Thymus (tissue), 11 donors: Measurements from ENCODE around the gene ANKRD24. TPM values are rescaled to one million over a fixed set of nuclear protein-coding genes. Genes with fewer than 3 reads are reported as not detected.
"Not testable (repeated sequence)": the region's sequence is repeated elsewhere in the genome, so short reads cannot be mapped to it uniquely, and the experiment has no call there.

Experiments
- DNase-seq, 9 donors: peaks; one replicate each; pipeline ENCODE4 v3.0.0-alpha.2; 2013; ENCODE audit warnings: low spot score in 9 of 9, low read depth in 6 of 9, missing footprints in 1 of 9
- H3K27ac ChIP-seq, 2 donors: one replicate each; pipeline ENCODE4 v1.5.1; 2013; ENCODE audit warnings: control low read depth in 1 of 2, low read depth in 1 of 2, low read length in 1 of 2, mild to moderate bottlenecking in 1 of 2, moderate library complexity in 1 of 2
- H3K27me3 ChIP-seq, 2 donors: one replicate each; pipeline ENCODE4 v1.5.1; 2013; ENCODE audit warnings: low read length in 1 of 2; ENCODE audit not compliant: control insufficient read depth in 2 of 2, insufficient read depth in 1 of 2
- H3K36me3 ChIP-seq, 2 donors: one replicate each; pipeline ENCODE4 v1.5.1; 2013; ENCODE audit warnings: low read length in 1 of 2, mild to moderate bottlenecking in 1 of 2, moderate library complexity in 1 of 2; ENCODE audit not compliant: control insufficient read depth in 2 of 2, insufficient read depth in 2 of 2
- H3K4me1 ChIP-seq, 2 donors: one replicate each; pipeline ENCODE4 v1.5.1; 2013; ENCODE audit warnings: low read length in 2 of 2; ENCODE audit not compliant: control insufficient read depth in 2 of 2, insufficient read depth in 2 of 2
- H3K4me3 ChIP-seq, 2 donors: one replicate each; pipeline ENCODE4 v1.5.1; 2013; ENCODE audit warnings: low read length in 2 of 2, control low read depth in 1 of 2, mild to moderate bottlenecking in 1 of 2
- H3K9me3 ChIP-seq, 2 donors: one replicate each; pipeline ENCODE4 v1.5.1; 2013; ENCODE audit warnings: low read length in 1 of 2, mild to moderate bottlenecking in 1 of 2; ENCODE audit not compliant: control insufficient read depth in 2 of 2, insufficient read depth in 1 of 2
- WGBS: extraction: QIAGEN DNeasy Blood & Tissue Kit; methylation state at CpG from one replicate; pipeline ENCODE4 v1.1.7; 2013; 5-methylcytosine and 5-hydroxymethylcytosine counted together
- polyA plus RNA-seq: library from polyadenylated mRNA; stranded (reverse); fragments of 200-250 nt; gene quantifications from one replicate; pipeline ENCODE4 v1.2.3, GENCODE V29; 2013
- total RNA-seq: library from RNA; stranded (reverse); fragments of 120-200 nt; gene quantifications from one replicate; pipeline ENCODE4 v1.2.4, GENCODE V29; 2013
- donor health status: healthy.

The ANKRD24 gene
- total and polyA plus RNA-seq, 2 donors: 0.42 to 4.8 TPM

GRCh38 chr19:4217429-4218264, 35.2 kb downstream of the ANKRD24 start:
- H3K27me3 ChIP-seq: no peaks in the 10 kb centered on the region
- no peak overlapping the region for H3K4me3 ChIP-seq
- H3K27ac ChIP-seq: no peak overlapping the region
- no peaks in the 10 kb centered on the region for H3K4me1 ChIP-seq
- peaks cover 0 to 8% of the 10 kb centered on the region in 2 donors for H3K9me3 ChIP-seq
- no peak for DNase-seq
- no peaks in the 10 kb centered on the region for H3K36me3 ChIP-seq
- WGBS: 97% methylated on average over 81 of the region's 81 CpGs

- not testable (repeated sequence) for H3K4me3 ChIP-seq, DNase-seq, H3K4me1 ChIP-seq, H3K9me3 ChIP-seq, H3K27me3 ChIP-seq, H3K36me3 ChIP-seq, H3K27ac ChIP-seq
- 100% methylated on average over 1 of the region's 1 CpG for WGBS
Measured at GRCh38 chr19:4218523-4218922, 36.0 kb downstream of the ANKRD24 start.

GRCh38 chr19:4220188-4220587, 37.7 kb downstream of the ANKRD24 start:
- Histone ChIP-seq H3K27me3 (no peaks in the 10 kb centered on the region), H3K36me3 (no peaks in the 10 kb centered on the region), H3K27ac (no peak overlapping the region), H3K9me3 (peaks cover 0 to 8% of the 10 kb centered on the region in 2 donors), H3K4me1 (no peaks in the 10 kb centered on the region), H3K4me3 (no peak overlapping the region)
- WGBS: 96% methylated on average over 7 of the region's 7 CpGs
- no peak for DNase-seq

GRCh38 chr19:4224470-4224869, 42.0 kb downstream of the ANKRD24 start:
- peaks cover 0 to 4% of the 10 kb centered on the region in 2 donors for H3K4me1 ChIP-seq
- no peak overlapping the region for H3K27ac ChIP-seq
- no peak for DNase-seq
- H3K36me3 ChIP-seq: no peaks in the 10 kb centered on the region
- WGBS: 92% methylated on average over 15 of the region's 15 CpGs
- H3K4me3 ChIP-seq: no peak overlapping the region
- peaks cover 0 to 15% of the 10 kb centered on the region in 2 donors for H3K27me3 ChIP-seq
- H3K9me3 ChIP-seq: peaks cover 0 to 4% of the 10 kb centered on the region in 2 donors

- no peak for DNase-seq
- 89% methylated on average over 8 of the region's 8 CpGs for WGBS
- peaks cover 0 to 18% of the 10 kb centered on the region in 2 donors for H3K27me3 ChIP-seq
Measured at GRCh38 chr19:4225885-4226284, 43.4 kb downstream of the ANKRD24 start.

GRCh38 chr19:4227771-4228170, 45.3 kb downstream of the ANKRD24 start:
- DNase-seq: no peak
- Histone ChIP-seq H3K4me3 (no peak overlapping the region), H3K27me3 (peaks cover 0 to 18% of the 10 kb centered on the region in 2 donors), H3K4me1 (peaks cover 0 to 4% of the 10 kb centered on the region in 2 donors), H3K27ac (no peak overlapping the region), H3K36me3 (no peaks in the 10 kb centered on the region), H3K9me3 (peaks cover 0 to 5% of the 10 kb centered on the region in 2 donors)

More at GRCh38 chr19:4225885-4226284, 43.4 kb downstream of the ANKRD24 start:
- Histone ChIP-seq H3K4me3 (no peak overlapping the region), H3K9me3 (peaks cover 0 to 5% of the 10 kb centered on the region in 2 donors), H3K27ac (no peak overlapping the region), H3K36me3 (no peaks in the 10 kb centered on the region), H3K4me1 (peaks cover 0 to 4% of the 10 kb centered on the region in 2 donors)

GRCh38 chr19:4228765-4229178, 46.3 kb downstream of the ANKRD24 start:
- Histone ChIP-seq H3K27ac (no peak overlapping the region), H3K4me1 (peaks cover 0 to 4% of the 10 kb centered on the region in 2 donors), H3K9me3 (peaks cover 0 to 5% of the 10 kb centered on the region in 2 donors), H3K4me3 (no peak overlapping the region), H3K27me3 (peaks cover 0 to 21% of the 10 kb centered on the region in 2 donors), H3K36me3 (no peaks in the 10 kb centered on the region)
- no peak for DNase-seq
- WGBS: 74% methylated on average over 2 of the region's 2 CpGs

- Histone ChIP-seq H3K27me3 (peaks cover 0 to 21% of the 10 kb centered on the region in 2 donors), H3K27ac (no peak within 1 kb of the TSS), H3K36me3 (no peaks in the 10 kb centered on the region), H3K4me3 (no peak within 1 kb of the TSS), H3K4me1 (peaks cover 0 to 4% of the 10 kb centered on the region in 2 donors), H3K9me3 (peaks cover 0 to 5% of the 10 kb centered on the region in 2 donors)
- 21% methylated on average over 19 of the region's 19 CpGs for WGBS
- DNase-seq: no peak
Measured at GRCh38 chr19:4229179-4229931, 46.9 kb downstream of the ANKRD24 start, which contains the start of gene EBI3. Gene EBI3, plus strand, starts transcription at chr19:4229523. Its CDS starts 28 bp downstream, at chr19:4229551.

GRCh38 chr19:4230237-4230636, 47.7 kb downstream of the ANKRD24 start:
- not testable (repeated sequence) for DNase-seq, H3K4me3 ChIP-seq, H3K27ac ChIP-seq, H3K9me3 ChIP-seq, H3K4me1 ChIP-seq, H3K36me3 ChIP-seq
- peaks cover 0 to 24% of the 10 kb centered on the region in 2 donors for H3K27me3 ChIP-seq
- WGBS: 92% methylated on average over 6 of the region's 6 CpGs
